ENCODE data around the gene AHSP.

The AHSP gene

GRCh38 chr16:31487720-31488467 is 39.8 kb upstream of the AHSP start:
- H3K27ac ChIP-seq (ENCODE audit: low read depth, low read length, severe bottlenecking): no peak overlapping the region
- WGBS, 2 experiments (ENCODE audit: insufficient coverage in 2 of 2): 2% methylated on average over 40 to 57 of the region's 60 CpGs
- H3K9me3 ChIP-seq (ENCODE audit: control insufficient read depth, low read length): no peaks in the 10 kb centered on the region
- H3K4me3 ChIP-seq (ENCODE audit: extremely low read depth, insufficient read depth, low read length, poor library complexity, severe bottlenecking): peak overlapping the region; percentile 40
- peaks cover 8% of the 10 kb centered on the region for H3K4me1 ChIP-seq (ENCODE audit: control insufficient read depth, insufficient read depth, low read length, poor library complexity, severe bottlenecking)
- peaks cover 15% of the 10 kb centered on the region for H3K36me3 ChIP-seq (ENCODE audit: control insufficient read depth, insufficient read depth, low read length)

- Histone ChIP-seq H3K9me3 (ENCODE audit: control insufficient read depth, low read length) (no peaks in the 10 kb centered on the region), H3K4me1 (ENCODE audit: control insufficient read depth, insufficient read depth, low read length, poor library complexity, severe bottlenecking) (peaks cover 8% of the 10 kb centered on the region), H3K27ac (ENCODE audit: low read depth, low read length, severe bottlenecking) (no peak overlapping the region), H3K36me3 (ENCODE audit: control insufficient read depth, insufficient read depth, low read length) (peaks cover 22% of the 10 kb centered on the region), H3K4me3 (ENCODE audit: extremely low read depth, insufficient read depth, low read length, poor library complexity, severe bottlenecking) (peak overlapping the region; percentile 40)
- 63% methylated on average over 60 to 76 of the region's 77 CpGs for WGBS, 2 experiments (ENCODE audit: insufficient coverage in 2 of 2)
These were observed 39.0 kb upstream of the AHSP start for GRCh38 chr16:31488468-31489297.

- Histone ChIP-seq H3K27ac (ENCODE audit: low read depth, low read length, severe bottlenecking) (no peak overlapping the region), H3K36me3 (ENCODE audit: control insufficient read depth, insufficient read depth, low read length) (peaks cover 26% of the 10 kb centered on the region), H3K9me3 (ENCODE audit: control insufficient read depth, low read length) (no peaks in the 10 kb centered on the region), H3K4me3 (ENCODE audit: extremely low read depth, insufficient read depth, low read length, poor library complexity, severe bottlenecking) (no peak overlapping the region), H3K4me1 (ENCODE audit: control insufficient read depth, insufficient read depth, low read length, poor library complexity, severe bottlenecking) (peaks cover 8% of the 10 kb centered on the region)
- 95% methylated on average over 4 of the region's 7 CpGs for WGBS, 2 experiments (ENCODE audit: insufficient coverage in 2 of 2)
These were observed 38.5 kb upstream of the AHSP start for GRCh38 chr16:31489298-31489564.

- Histone ChIP-seq H3K27ac (ENCODE audit: low read depth, low read length, severe bottlenecking) (no peak overlapping the region), H3K36me3 (ENCODE audit: control insufficient read depth, insufficient read depth, low read length) (peaks cover 26% of the 10 kb centered on the region), H3K4me1 (ENCODE audit: control insufficient read depth, insufficient read depth, low read length, poor library complexity, severe bottlenecking) (peaks cover 4% of the 10 kb centered on the region), H3K9me3 (ENCODE audit: control insufficient read depth, low read length) (no peaks in the 10 kb centered on the region), H3K4me3 (ENCODE audit: extremely low read depth, insufficient read depth, low read length, poor library complexity, severe bottlenecking) (no peak overlapping the region)
- WGBS, 2 experiments (ENCODE audit: insufficient coverage in 2 of 2): 92 to 96% methylated on average over 16 to 19 of the region's 22 CpGs
These were observed 37.8 kb upstream of the AHSP start for GRCh38 chr16:31489616-31490584.

- peaks cover 41% of the 10 kb centered on the region for H3K36me3 ChIP-seq (ENCODE audit: control insufficient read depth, insufficient read depth, low read length)
- WGBS, 2 experiments (ENCODE audit: insufficient coverage in 2 of 2): 95 to 97% methylated on average over 8 of the region's 8 CpGs
- no peak overlapping the region for H3K27ac ChIP-seq (ENCODE audit: low read depth, low read length, severe bottlenecking)
- no peaks in the 10 kb centered on the region for H3K9me3 ChIP-seq (ENCODE audit: control insufficient read depth, low read length)
- H3K4me3 ChIP-seq (ENCODE audit: extremely low read depth, insufficient read depth, low read length, poor library complexity, severe bottlenecking): no peak overlapping the region
- peaks cover 4% of the 10 kb centered on the region for H3K4me1 ChIP-seq (ENCODE audit: control insufficient read depth, insufficient read depth, low read length, poor library complexity, severe bottlenecking)
These were observed 35.8 kb upstream of the AHSP start for GRCh38 chr16:31491778-31492418.

DNA sequence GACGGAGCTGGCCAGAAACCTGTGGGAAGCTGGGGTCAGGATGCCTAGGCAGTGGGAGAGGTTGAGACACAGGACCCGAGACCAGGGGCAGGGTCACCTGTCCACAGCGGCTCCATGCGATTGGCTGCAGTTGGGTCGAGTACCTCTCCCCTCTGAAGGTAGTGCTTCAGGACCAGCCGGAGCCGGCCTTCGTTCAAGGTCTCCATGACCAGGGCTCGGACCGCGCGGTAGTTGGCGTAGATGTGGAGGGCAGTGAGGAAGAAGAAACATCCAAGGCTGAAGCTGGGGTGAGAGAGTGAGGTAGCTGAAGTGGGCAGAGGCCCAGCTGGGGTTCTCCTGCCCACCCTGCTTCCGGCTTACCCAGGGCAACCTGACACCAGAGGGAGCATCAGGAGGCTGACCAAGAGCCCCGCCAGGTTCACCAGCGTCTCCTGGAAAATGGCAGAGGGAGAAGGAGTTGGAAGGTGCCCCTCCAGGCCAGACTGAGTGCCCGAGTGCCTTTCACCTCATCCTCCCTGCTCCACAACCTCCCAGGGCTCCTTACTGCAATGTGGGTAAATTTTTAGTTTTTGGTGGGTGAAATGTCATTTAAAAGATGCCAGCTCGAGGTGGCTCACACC is 34.1 kb upstream of the AHSP start:
- peaks cover 58% of the 10 kb centered on the region for H3K36me3 ChIP-seq (ENCODE audit: control insufficient read depth, insufficient read depth, low read length)

GRCh38 chr16:31496670-31497069 is 31.0 kb upstream of the AHSP start:
- Histone ChIP-seq H3K4me1 (ENCODE audit: control insufficient read depth, insufficient read depth, low read length, poor library complexity, severe bottlenecking) (no peaks in the 10 kb centered on the region), H3K9me3 (ENCODE audit: control insufficient read depth, low read length) (no peaks in the 10 kb centered on the region), H3K36me3 (ENCODE audit: control insufficient read depth, insufficient read depth, low read length) (peaks cover 71% of the 10 kb centered on the region), H3K4me3 (ENCODE audit: extremely low read depth, insufficient read depth, low read length, poor library complexity, severe bottlenecking) (no peak overlapping the region), H3K27ac (ENCODE audit: low read depth, low read length, severe bottlenecking) (no peak overlapping the region)
- 87 to 94% methylated on average over 7 to 8 of the region's 10 CpGs for WGBS, 2 experiments (ENCODE audit: insufficient coverage in 2 of 2)

More for the DNA sequence above, 34.1 kb upstream of the AHSP start:
- H3K4me3 ChIP-seq (ENCODE audit: extremely low read depth, insufficient read depth, low read length, poor library complexity, severe bottlenecking): no peak overlapping the region
- H3K27ac ChIP-seq (ENCODE audit: low read depth, low read length, severe bottlenecking): no peak overlapping the region
- WGBS, 2 experiments (ENCODE audit: insufficient coverage in 2 of 2): 91 to 92% methylated on average over 6 to 17 of the region's 18 CpGs
- H3K9me3 ChIP-seq (ENCODE audit: control insufficient read depth, low read length): no peaks in the 10 kb centered on the region
- no peaks in the 10 kb centered on the region for H3K4me1 ChIP-seq (ENCODE audit: control insufficient read depth, insufficient read depth, low read length, poor library complexity, severe bottlenecking)

- Histone ChIP-seq H3K36me3 (ENCODE audit: control insufficient read depth, insufficient read depth, low read length) (peaks cover 60% of the 10 kb centered on the region), H3K4me3 (ENCODE audit: extremely low read depth, insufficient read depth, low read length, poor library complexity, severe bottlenecking) (no peak overlapping the region), H3K4me1 (ENCODE audit: control insufficient read depth, insufficient read depth, low read length, poor library complexity, severe bottlenecking) (no peaks in the 10 kb centered on the region), H3K9me3 (ENCODE audit: control insufficient read depth, low read length) (no peaks in the 10 kb centered on the region), H3K27ac (ENCODE audit: low read depth, low read length, severe bottlenecking) (no peak overlapping the region)
- 89 to 93% methylated on average over 6 to 7 of the region's 8 CpGs for WGBS, 2 experiments (ENCODE audit: insufficient coverage in 2 of 2)
These were observed 29.2 kb upstream of the AHSP start for GRCh38 chr16:31498493-31498892.

DNA sequence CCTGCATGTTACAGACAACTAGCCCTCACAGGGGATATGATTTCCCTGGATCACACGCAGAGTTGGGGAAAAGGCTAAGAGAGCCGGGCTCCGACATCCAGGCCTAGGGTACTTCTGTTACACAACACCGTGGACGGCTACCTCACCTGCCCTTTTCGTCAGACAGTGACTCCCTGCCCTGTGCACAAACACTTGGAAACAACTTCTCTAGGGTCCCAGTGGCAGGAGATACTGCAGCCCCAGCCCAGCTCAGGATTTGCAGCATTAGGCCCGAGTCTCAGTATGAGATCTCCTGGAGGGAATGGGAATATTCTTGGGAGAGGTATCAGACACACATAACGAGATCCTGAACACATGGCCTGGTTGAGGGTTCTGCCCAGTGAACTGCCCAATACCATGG is 27.8 kb upstream of the AHSP start:
- Histone ChIP-seq H3K9me3 (ENCODE audit: control insufficient read depth, low read length) (no peaks in the 10 kb centered on the region), H3K27ac (ENCODE audit: low read depth, low read length, severe bottlenecking) (no peak overlapping the region), H3K36me3 (ENCODE audit: control insufficient read depth, insufficient read depth, low read length) (peaks cover 55% of the 10 kb centered on the region), H3K4me1 (ENCODE audit: control insufficient read depth, insufficient read depth, low read length, poor library complexity, severe bottlenecking) (no peaks in the 10 kb centered on the region), H3K4me3 (ENCODE audit: extremely low read depth, insufficient read depth, low read length, poor library complexity, severe bottlenecking) (no peak overlapping the region)
- 93 to 97% methylated on average over 7 to 8 of the region's 8 CpGs for WGBS, 2 experiments (ENCODE audit: insufficient coverage in 2 of 2)
